Measurements from ENCODE around the gene ZNF77.
"Not testable (repeated sequence)": the region's sequence is repeated elsewhere in the genome, so short reads cannot be mapped to it uniquely, and the experiment has no call there.

ZNF77 gene

GRCh38 chr19:2944775-2945574 lies at the start of gene ZNF77:
Gene ZNF77 (minus strand): TSS chr19:2944971. CDS start chr19:2944840, 131 bp downstream.
- DNase-seq, result peak; percentile 99

- no peak for DNase-seq
Observed at GRCh38 chr19:2993579-2993978, 48.8 kb upstream of the ZNF77 start.

GRCh38 chr19:2992958-2993357 lies 48.2 kb upstream of the ZNF77 start:
- no peak for DNase-seq

- not testable (repeated sequence) for DNase-seq
Observed at GRCh38 chr19:2992333-2992732, 47.6 kb upstream of the ZNF77 start.

GRCh38 chr19:2989236-2989946 lies 44.6 kb upstream of the ZNF77 start:
- no peak for DNase-seq

- DNase-seq, result no peak
Observed at GRCh38 chr19:2988568-2988967, 43.8 kb upstream of the ZNF77 start.

GRCh38 chr19:2987797-2988196 lies 43.0 kb upstream of the ZNF77 start:
- no peak for DNase-seq

GRCh38 chr19:2986951-2987524 lies 42.3 kb upstream of the ZNF77 start:
- DNase-seq, result no peak

GRCh38 chr19:2984215-2984528 lies 39.4 kb upstream of the ZNF77 start:
- no peak for DNase-seq

GRCh38 chr19:2983351-2984214 lies 38.8 kb upstream of the ZNF77 start:
- peak; percentile 60 for DNase-seq

GRCh38 chr19:2982983-2983350 lies 38.2 kb upstream of the ZNF77 start:
- no peak for DNase-seq

- no peak for DNase-seq
Observed at GRCh38 chr19:2982561-2982960, 37.8 kb upstream of the ZNF77 start.

GRCh38 chr19:2981898-2982297 lies 37.1 kb upstream of the ZNF77 start:
- DNase-seq, result no peak

GRCh38 chr19:2978772-2979171 lies 34.0 kb upstream of the ZNF77 start:
- DNase-seq, result no peak

- no peak for DNase-seq
Observed at GRCh38 chr19:2978166-2978767, 33.5 kb upstream of the ZNF77 start.

GRCh38 chr19:2977746-2978138 lies 33.0 kb upstream of the ZNF77 start:
- no peak for DNase-seq

GRCh38 chr19:2977001-2977745 lies 32.4 kb upstream of the ZNF77 start, which contains the start of gene TLE6:
Gene TLE6 (plus strand): TSS chr19:2977564. CDS start chr19:2978234, 670 bp downstream.
- peak; percentile 96 for DNase-seq

- DNase-seq, result peak; percentile 28
Observed at GRCh38 chr19:2976609-2977000, 31.8 kb upstream of the ZNF77 start.

- DNase-seq, result no peak
Observed at GRCh38 chr19:2974342-2975041, 29.7 kb upstream of the ZNF77 start.

GRCh38 chr19:2973229-2973628 lies 28.5 kb upstream of the ZNF77 start:
- no peak for DNase-seq

- no peak for DNase-seq
Observed at GRCh38 chr19:2970201-2970835, 25.5 kb upstream of the ZNF77 start.
